IPS DF 4.7 (cell line): ENCODE measurements around the gene ZBTB17.
"Not testable (repeated sequence)": the region's sequence is repeated elsewhere in the genome, so short reads cannot be mapped to it uniquely, and the experiment has no call there.

Source experiments
- DNase-seq: peaks from one replicate; pipeline ENCODE4 v3.0.0-alpha.2; 2013; ENCODE audit warnings: low spot score; ENCODE audit errors: extremely low read depth

Gene ZBTB17

GRCh38 chr1:15988856-15989736 is 13.2 kb upstream of the ZBTB17 start:
- DNase-seq: no peak

GRCh38 chr1:15985611-15986297 is 9.9 kb upstream of the ZBTB17 start:
- no peak for DNase-seq

GRCh38 chr1:15983275-15983674 is 7.4 kb upstream of the ZBTB17 start:
- DNase-seq: no peak

GRCh38 chr1:15981679-15982078 is 5.8 kb upstream of the ZBTB17 start:
- DNase-seq: no peak

GRCh38 chr1:15977947-15978346 is 2.0 kb upstream of the ZBTB17 start:
- DNase-seq: not testable (repeated sequence)

GRCh38 chr1:15975358-15975804 is 520 bp downstream of the ZBTB17 start:
- no peak for DNase-seq

GRCh38 chr1:15974855-15975254 is 1.0 kb downstream of the ZBTB17 start:
- DNase-seq: no peak

GRCh38 chr1:15973772-15974171 is 2.1 kb downstream of the ZBTB17 start:
- DNase-seq: no peak

- no peak for DNase-seq
Measured at GRCh38 chr1:15972409-15972808, 3.5 kb downstream of the ZBTB17 start.

- DNase-seq: no peak
Measured at GRCh38 chr1:15970911-15971310, 5.0 kb downstream of the ZBTB17 start.

- no peak for DNase-seq
Measured at GRCh38 chr1:15969321-15969880, 6.5 kb downstream of the ZBTB17 start.

GRCh38 chr1:15968172-15968571 is 7.7 kb downstream of the ZBTB17 start:
- DNase-seq: no peak

GRCh38 chr1:15966956-15967344 is 9.0 kb downstream of the ZBTB17 start:
- no peak for DNase-seq

GRCh38 chr1:15966081-15966955 is 9.6 kb downstream of the ZBTB17 start:
- DNase-seq: no peak

GRCh38 chr1:15965228-15965767 is 10.6 kb downstream of the ZBTB17 start:
- DNase-seq: no peak

GRCh38 chr1:15963968-15964648 is 11.8 kb downstream of the ZBTB17 start:
- no peak for DNase-seq

GRCh38 chr1:15963363-15963967 is 12.4 kb downstream of the ZBTB17 start:
- no peak for DNase-seq

GRCh38 chr1:15962671-15963362 is 13.1 kb downstream of the ZBTB17 start:
- no peak for DNase-seq

GRCh38 chr1:15962176-15962575 is 13.7 kb downstream of the ZBTB17 start:
- no peak for DNase-seq
